Measurements from ENCODE around the gene DOK5.

DNA sequence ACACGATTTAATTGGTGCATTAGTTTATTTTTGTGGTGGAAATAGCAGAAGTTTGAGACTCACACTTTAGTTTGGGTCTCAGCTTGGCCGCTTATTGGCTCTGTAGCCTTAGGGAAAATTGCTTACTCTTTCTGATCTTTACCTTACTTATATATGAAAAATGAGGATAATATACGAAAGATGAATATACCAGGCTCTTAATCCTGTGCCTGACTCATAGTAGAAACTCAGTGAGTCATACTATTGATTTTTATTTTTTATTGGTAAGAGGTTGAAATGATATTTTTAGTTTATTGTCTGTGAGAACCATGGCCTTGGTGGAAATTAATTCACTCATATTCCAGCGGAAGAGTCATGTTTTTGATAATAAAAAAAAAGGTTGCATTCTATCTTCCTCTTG lies 11.2 kb downstream of the DOK5 start:
- TF ChIP-seq POLR2A (IDR thresholded peaks at IDR 0.05) = no peak
- TF ChIP-seq, protein P1, sequence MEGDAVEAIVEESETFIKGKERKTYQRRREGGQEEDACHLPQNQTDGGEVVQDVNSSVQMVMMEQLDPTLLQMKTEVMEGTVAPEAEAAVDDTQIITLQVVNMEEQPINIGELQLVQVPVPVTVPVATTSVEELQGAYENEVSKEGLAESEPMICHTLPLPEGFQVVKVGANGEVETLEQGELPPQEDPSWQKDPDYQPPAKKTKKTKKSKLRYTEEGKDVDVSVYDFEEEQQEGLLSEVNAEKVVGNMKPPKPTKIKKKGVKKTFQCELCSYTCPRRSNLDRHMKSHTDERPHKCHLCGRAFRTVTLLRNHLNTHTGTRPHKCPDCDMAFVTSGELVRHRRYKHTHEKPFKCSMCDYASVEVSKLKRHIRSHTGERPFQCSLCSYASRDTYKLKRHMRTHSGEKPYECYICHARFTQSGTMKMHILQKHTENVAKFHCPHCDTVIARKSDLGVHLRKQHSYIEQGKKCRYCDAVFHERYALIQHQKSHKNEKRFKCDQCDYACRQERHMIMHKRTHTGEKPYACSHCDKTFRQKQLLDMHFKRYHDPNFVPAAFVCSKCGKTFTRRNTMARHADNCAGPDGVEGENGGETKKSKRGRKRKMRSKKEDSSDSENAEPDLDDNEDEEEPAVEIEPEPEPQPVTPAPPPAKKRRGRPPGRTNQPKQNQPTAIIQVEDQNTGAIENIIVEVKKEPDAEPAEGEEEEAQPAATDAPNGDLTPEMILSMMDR (IDR thresholded peaks at IDR 0.05) = no peak
- no peak for TF ChIP-seq EP300 (IDR thresholded peaks at IDR 0.05; ENCODE audit: low read depth)
- TF ChIP-seq POLR2AphosphoS5 (IDR thresholded peaks at IDR 0.05) = no peak
